ENCODE measurements around the gene HOXB2.

DNA sequence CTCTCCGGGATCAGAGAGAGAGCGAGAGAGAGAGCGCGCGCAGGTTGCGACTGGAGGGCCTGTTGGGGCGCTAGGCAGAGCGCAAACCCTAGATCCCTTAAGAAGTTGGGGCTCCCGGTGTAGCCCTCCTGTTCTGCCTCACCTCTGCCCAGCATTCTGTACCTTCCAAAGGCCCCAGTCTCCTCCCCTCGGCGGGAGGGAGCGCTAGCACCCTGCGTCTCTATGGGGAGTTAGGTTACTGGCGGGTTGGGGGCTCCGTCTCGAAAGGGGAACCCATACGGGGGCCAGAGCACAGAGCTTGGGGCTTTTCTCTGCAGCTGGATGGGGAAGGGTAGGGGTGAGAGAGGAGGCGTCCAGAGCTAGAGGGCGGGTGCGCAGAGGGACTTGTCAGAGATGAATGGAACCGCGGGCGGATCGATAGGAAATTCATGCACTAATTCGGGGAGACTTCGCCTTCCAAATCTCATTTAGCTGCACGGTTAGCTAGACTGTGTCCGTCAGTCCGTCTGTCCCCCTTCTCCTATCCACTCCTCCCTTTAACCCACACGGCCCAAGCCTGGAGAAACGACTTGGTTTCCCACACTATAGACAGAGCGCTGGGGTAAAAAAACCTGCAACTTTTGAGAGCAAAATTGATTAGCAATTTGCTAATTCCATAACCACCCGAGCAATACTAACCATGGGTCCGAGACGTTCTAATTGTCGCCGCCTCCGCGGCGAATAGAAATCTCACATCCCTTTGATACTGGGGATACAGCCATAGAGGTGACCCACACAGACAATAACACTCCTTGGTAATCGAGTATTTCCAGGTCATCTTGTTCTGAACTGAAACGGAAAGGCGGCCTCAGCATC, 33.9 kb upstream of the HOXB2 start:
- TF ChIP-seq EZH2 (IDR thresholded peaks at IDR 0.05) (no peak), POLR2AphosphoS5 (IDR thresholded peaks at IDR 0.05; ENCODE audit: borderline replicate concordance, low read depth, low read length) (no peak; the same call in 1 of the 2 replicates), FOXP2 (optimal IDR thresholded peaks at IDR 0.05; ENCODE audit: control extremely low read depth, extremely low read length, insufficient read depth) (no peak)
